ENCODE data around the gene ETV6. TPM values are rescaled to one million over a fixed set of nuclear protein-coding genes. Genes with fewer than 3 reads are reported as not detected.

ETV6 gene
- total RNA-seq, 6 experiments from 2014 or later, result 7.2 to 28.3 (median 11.0) TPM

DNA sequence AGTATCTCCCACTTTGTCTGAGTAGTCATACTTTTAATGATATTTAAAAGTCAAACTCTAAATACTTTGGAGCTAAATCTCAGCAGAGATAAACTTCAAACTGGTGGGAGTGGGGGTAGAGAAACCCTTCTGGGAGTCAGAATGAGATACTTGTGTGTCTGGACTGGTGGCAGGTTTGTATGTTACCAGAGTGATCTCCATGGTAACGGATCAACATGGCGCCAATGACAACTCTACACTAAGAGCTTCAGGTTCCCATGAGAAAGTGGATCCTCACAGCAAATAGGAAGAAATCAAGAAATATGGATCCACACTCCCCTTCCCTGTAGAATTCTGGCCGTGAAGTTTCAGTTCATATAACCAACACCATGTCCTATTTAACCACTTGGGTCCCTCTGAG is 121.9 kb downstream of the ETV6 start:
- ATAC-seq (no peak), DNase-seq (no peak)
- Histone ChIP-seq H3K27me3 (no peaks in the 10 kb centered on the region), H3K36me3 (no peaks in the 10 kb centered on the region), H3K4me1 (peaks cover 0 to 46% (median 4%) of the 10 kb centered on the region in 4 donors), H3K27ac (no peak overlapping the region), H3K4me3 (no peak overlapping the region), H3K9me3 (no peaks in the 10 kb centered on the region)
- 92% methylated on average over 2 of the region's 3 CpGs for WGBS (ENCODE audit: insufficient coverage, low coverage, low lambda C conversion rate, missing lambda C conversion rate)
- TF ChIP-seq POLR2A (IDR thresholded peaks at IDR 0.05), result no peak
- TF ChIP-seq, protein P1, sequence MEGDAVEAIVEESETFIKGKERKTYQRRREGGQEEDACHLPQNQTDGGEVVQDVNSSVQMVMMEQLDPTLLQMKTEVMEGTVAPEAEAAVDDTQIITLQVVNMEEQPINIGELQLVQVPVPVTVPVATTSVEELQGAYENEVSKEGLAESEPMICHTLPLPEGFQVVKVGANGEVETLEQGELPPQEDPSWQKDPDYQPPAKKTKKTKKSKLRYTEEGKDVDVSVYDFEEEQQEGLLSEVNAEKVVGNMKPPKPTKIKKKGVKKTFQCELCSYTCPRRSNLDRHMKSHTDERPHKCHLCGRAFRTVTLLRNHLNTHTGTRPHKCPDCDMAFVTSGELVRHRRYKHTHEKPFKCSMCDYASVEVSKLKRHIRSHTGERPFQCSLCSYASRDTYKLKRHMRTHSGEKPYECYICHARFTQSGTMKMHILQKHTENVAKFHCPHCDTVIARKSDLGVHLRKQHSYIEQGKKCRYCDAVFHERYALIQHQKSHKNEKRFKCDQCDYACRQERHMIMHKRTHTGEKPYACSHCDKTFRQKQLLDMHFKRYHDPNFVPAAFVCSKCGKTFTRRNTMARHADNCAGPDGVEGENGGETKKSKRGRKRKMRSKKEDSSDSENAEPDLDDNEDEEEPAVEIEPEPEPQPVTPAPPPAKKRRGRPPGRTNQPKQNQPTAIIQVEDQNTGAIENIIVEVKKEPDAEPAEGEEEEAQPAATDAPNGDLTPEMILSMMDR (IDR thresholded peaks at IDR 0.05), result no peak
- intact Hi-C loops (cut with DNase I), result no loop called here

DNA sequence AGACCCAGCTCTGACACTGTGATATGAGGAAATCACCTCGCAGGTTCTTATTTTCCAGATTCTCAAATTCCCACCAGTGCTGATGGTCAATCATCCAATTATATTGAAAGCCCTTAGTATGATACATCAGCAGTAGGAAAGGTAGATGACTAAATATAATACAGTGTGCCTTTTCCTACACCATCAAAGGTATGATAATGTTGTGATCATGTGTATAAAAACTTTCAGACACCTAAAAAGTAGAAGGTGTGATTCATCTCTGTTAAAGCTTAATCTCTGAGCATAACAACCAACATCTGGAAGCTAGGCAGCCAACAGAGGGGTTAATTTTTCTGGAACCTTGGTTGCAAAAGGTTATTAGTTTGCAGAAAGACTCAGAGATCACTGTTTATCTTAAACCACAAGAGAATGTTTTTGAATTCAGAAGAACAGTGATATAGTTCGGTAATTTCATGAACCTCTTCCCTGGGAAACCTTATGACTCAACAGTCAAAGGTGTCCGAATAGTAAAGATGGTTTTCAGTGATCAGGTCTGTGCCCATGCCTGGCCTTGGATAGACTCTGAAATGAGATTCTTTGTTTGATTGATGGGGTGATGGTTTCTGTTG is 122.5 kb downstream of the ETV6 start:
- H3K27ac ChIP-seq, result no peak overlapping the region
- WGBS (ENCODE audit: insufficient coverage, low coverage, low lambda C conversion rate, missing lambda C conversion rate), result 81% methylated on average over 3 of the region's 3 CpGs
- H3K9me3 ChIP-seq, result no peaks in the 10 kb centered on the region
- H3K36me3 ChIP-seq, result no peaks in the 10 kb centered on the region
- peaks cover 0 to 41% (median 4%) of the 10 kb centered on the region in 4 donors for H3K4me1 ChIP-seq
- ATAC-seq (no peak), DNase-seq (no peak)
- no peak overlapping the region for H3K4me3 ChIP-seq
- intact Hi-C loops (cut with DNase I), result no loop called here
- H3K27me3 ChIP-seq, result no peaks in the 10 kb centered on the region
- TF ChIP-seq, protein P1 (IDR thresholded peaks at IDR 0.05), result no peak
- no peak for TF ChIP-seq POLR2A (IDR thresholded peaks at IDR 0.05)

DNA sequence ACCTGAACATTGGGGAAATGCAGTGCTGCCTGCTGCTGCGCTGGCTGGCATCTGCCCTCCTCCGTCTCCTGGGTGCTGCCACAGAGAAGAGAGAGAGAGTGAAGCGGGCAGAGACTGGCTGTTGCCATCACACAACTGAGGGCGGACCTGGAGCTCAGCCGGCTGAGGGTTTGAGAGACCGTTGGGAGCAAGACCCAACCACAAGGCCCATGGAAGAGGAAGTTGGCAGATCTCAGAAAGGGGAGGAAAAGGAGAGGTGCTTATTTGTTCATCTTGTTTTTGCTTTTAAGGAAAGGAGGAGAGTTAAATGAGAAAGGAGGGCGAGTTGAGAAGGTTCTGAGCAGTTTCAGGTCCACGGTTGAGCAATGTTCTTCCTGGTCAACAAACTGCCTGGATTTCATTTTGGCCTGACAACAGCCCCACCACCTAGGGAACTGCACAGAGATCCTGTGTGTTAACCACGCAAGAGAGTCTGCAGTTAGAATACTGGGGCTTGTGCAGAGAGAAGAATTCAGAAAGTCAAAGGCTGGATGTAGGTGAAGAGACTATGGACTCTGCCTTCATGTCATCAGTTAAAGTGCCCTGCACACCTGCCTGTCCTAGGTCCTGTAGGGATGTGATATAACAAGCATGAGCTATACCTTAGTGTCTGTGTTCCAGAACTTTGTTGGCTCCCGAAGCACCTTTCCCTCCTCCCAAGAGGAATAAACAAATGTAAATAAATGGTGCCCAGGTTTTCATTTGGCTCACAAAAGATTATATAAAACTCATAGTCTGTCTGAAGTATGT is 124.6 kb downstream of the ETV6 start:
- 58% methylated on average over 9 of the region's 10 CpGs for WGBS (ENCODE audit: insufficient coverage, low coverage, low lambda C conversion rate, missing lambda C conversion rate)
- DNase-seq, result peak in 2 of 3 donors; percentile 34 to 62
- no peaks in the 10 kb centered on the region for H3K27me3 ChIP-seq
- TF ChIP-seq, protein P1 (IDR thresholded peaks at IDR 0.05), result no peak
- TF ChIP-seq POLR2A (IDR thresholded peaks at IDR 0.05), result no peak
- H3K4me1 ChIP-seq, result peaks cover 0 to 22% (median 0%) of the 10 kb centered on the region in 4 donors
- peak; percentile 32 to 83 (median 42) for ATAC-seq
- H3K9me3 ChIP-seq, result no peaks in the 10 kb centered on the region
- intact Hi-C loops (cut with DNase I), result no loop called here
- no peak overlapping the region for H3K4me3 ChIP-seq
- H3K27ac ChIP-seq, result peak overlapping the region in 1 of 3 donors; percentile 43
- no peaks in the 10 kb centered on the region for H3K36me3 ChIP-seq

DNA sequence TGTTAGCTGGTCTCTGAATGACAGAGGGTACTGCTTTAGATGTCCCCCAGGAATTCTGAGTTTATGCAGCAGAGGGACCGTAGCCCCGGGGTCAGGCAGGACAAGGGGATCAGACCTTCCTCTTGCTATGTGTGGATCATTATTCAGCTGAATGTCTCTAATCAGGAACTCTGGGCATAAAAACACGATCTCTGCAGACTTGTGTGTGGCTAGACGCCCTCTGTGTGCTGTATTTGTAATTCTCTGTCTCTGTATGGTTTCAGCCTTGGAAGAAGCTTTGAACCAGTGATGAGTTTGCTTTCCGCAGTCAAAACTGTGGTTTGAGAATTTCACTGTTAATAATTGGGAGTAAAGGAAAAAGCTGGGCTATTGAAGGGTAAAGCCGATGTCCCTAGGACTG is 125.3 kb downstream of the ETV6 start:
- H3K27ac ChIP-seq, result peak overlapping the region in 2 of 3 donors; percentile 18 to 43
- no peak for ATAC-seq
- 65% methylated on average over 5 of the region's 6 CpGs for WGBS (ENCODE audit: insufficient coverage, low coverage, low lambda C conversion rate, missing lambda C conversion rate)
- intact Hi-C loops (cut with DNase I), result no loop called here
- H3K9me3 ChIP-seq, result no peaks in the 10 kb centered on the region
- no peak overlapping the region for H3K4me3 ChIP-seq
- H3K36me3 ChIP-seq, result no peaks in the 10 kb centered on the region
- H3K27me3 ChIP-seq, result no peaks in the 10 kb centered on the region
- no peak for DNase-seq
- H3K4me1 ChIP-seq, result peaks cover 0 to 23% (median 0%) of the 10 kb centered on the region in 4 donors
- TF ChIP-seq POLR2A (IDR thresholded peaks at IDR 0.05), result no peak
- TF ChIP-seq, protein P1 (IDR thresholded peaks at IDR 0.05), result no peak

Measured in right lobe of liver (tissue), 6 donors.